ENCODE results near the gene MKNK1.

Gene MKNK1

GRCh38 chr1:46526691-46527291, 77.3 kb downstream of the MKNK1 start:
- TF ChIP-seq CTCF (IDR thresholded peaks at IDR 0.05; ENCODE audit: borderline replicate concordance, insufficient read depth, low read depth, low read length) = no peak
- no peak overlapping the region for H3K4me3 ChIP-seq (ENCODE audit: low read depth, low read length)

GRCh38 chr1:46526013-46526690, 77.9 kb downstream of the MKNK1 start:
- no peak overlapping the region for H3K4me3 ChIP-seq (ENCODE audit: low read depth, low read length)
- no peak for TF ChIP-seq CTCF (IDR thresholded peaks at IDR 0.05; ENCODE audit: borderline replicate concordance, insufficient read depth, low read depth, low read length)

GRCh38 chr1:46525253-46525983, 78.7 kb downstream of the MKNK1 start:
- no peak overlapping the region for H3K4me3 ChIP-seq (ENCODE audit: low read depth, low read length)
- no peak for TF ChIP-seq CTCF (IDR thresholded peaks at IDR 0.05; ENCODE audit: borderline replicate concordance, insufficient read depth, low read depth, low read length)

- H3K4me3 ChIP-seq (ENCODE audit: low read depth, low read length) = no peak overlapping the region
- TF ChIP-seq CTCF (IDR thresholded peaks at IDR 0.05; ENCODE audit: borderline replicate concordance, insufficient read depth, low read depth, low read length) = no peak
These were observed 79.2 kb downstream of the MKNK1 start for GRCh38 chr1:46524843-46525242.

- TF ChIP-seq CTCF (IDR thresholded peaks at IDR 0.05; ENCODE audit: borderline replicate concordance, insufficient read depth, low read depth, low read length) = no peak
- no peak overlapping the region for H3K4me3 ChIP-seq (ENCODE audit: low read depth, low read length)
These were observed 80.3 kb downstream of the MKNK1 start for GRCh38 chr1:46523496-46524353.

- no peak overlapping the region for H3K4me3 ChIP-seq (ENCODE audit: low read depth, low read length)
- no peak for TF ChIP-seq CTCF (IDR thresholded peaks at IDR 0.05; ENCODE audit: borderline replicate concordance, insufficient read depth, low read depth, low read length)
These were observed 81.1 kb downstream of the MKNK1 start for GRCh38 chr1:46522969-46523320.
